Activated naive CD8-positive, alpha-beta T cell treated with anti-CD3 and anti-CD28 coated beads, Interleukin-2, amount 50 U/mL, for 16 hours (primary cell): ENCODE results near the gene CREB3L2.
"Not testable (repeated sequence)": the region's sequence is repeated elsewhere in the genome, so short reads cannot be mapped to it uniquely, and the experiment has no call there.

Experiments used
- DNase-seq: peaks from one replicate; pipeline ENCODE4 v3.0.0-alpha.2; 2020; ENCODE audit warnings: low read depth, low spot score

The CREB3L2 gene

DNA sequence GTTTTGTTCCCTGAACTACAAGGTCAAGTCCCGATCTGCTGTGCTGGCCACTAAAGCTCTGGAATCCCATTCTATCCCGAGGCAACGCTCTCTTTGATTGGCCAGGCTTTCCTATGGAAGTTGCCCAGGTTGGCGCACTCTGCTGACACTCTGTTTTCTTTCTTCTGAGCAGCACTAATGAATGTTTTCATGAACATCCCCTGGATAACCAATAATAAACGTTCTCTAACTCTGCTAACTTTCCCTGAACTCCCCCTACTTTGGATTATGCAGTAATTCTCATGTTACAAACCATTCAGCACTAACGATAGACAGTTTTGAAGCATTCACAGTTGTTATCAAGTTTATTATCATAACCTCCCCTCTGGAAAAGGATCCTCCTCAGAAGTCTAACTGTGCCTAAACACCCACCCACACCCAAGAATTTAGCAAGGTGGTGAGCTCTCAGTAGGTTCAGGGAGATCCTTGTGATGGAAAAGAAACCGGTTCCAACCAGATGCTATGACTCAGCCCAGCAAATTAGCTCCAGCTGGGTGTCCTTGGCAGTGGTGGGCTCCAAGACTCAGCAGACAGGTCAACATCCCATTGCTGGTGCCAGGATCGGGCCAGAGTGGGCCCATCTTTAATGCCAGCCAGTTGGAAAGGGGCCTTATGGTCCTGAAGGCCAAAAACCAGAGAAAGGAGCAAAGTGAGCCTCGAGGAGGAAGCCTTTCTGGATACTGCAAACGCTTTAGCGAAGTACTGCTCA, 68.4 kb downstream of the CREB3L2 start:
- no peak for DNase-seq

DNA sequence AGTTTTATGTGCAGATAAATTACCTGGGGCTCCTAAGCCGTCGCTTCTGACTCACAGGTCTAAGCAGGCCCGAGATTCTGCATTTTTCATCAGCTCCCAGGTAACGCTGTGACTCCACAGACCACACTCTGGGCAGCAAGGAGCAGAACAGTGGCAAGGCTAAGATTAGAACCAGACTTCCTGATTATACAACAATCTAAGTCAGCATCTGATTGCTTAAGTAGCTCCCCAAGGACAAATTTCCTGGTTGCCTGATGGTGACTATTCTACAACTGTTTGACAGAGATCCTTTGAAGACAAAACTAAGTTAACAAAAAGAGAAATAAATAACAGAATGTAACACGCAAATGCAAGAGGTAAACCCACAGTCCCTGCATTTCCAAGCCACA, 69.0 kb downstream of the CREB3L2 start:
- DNase-seq = no peak

DNA sequence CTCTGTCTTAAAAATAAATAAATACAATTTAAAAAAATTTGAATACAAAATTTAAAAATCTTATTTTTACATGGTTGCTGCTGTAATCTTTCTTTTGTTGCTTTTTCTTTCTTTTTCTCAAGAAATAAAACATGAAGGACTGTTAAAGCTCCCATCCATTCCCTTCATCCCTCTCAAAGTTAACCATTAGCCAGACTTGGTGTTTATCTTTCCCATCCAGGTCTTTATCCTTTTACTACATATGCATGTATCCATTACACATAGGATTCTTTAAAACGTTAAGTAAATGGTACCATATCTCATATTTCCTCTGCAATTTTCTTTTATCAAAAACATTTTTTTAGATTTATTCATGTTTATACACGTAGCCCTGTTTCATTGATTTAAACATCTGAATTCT, 70.1 kb downstream of the CREB3L2 start:
- no peak for DNase-seq

DNA sequence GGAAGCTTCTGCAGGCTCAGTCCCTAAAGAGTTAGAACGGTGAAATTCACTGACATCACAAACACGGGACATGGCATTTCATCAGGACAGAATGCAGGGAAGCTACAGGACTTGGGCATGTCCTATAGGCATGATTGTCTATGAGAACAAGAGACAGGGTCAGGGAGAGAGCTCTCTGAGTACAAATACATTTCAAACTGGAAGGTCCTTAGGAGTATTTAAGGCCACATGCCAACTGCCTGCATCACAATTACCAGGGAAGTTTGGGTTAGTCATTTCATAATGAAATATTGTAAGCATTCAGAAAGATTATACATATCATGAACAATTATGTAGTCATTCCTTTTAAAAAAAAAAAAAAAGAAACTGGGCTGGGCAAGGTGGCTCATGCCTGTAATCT, 71.3 kb downstream of the CREB3L2 start:
- no peak for DNase-seq

DNA sequence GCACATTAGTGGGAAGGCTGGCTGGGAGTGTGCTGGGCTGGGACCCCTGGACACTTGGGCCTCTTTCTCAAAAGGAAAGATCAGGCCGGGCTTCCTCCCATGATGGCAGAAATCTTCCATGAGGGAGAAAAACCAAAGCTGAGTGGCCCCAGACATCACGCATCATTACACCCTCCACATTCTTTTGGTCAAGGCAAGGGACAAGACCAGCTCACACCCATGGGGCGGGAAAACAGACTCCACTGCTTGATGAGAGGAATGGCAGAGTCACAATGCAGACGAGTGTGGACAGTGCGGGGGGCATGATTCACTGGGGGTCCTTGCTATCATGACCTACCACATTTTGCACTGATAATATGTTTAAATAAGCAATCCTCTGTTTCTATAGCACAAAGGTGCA, 73.3 kb downstream of the CREB3L2 start:
- DNase-seq = no peak

DNA sequence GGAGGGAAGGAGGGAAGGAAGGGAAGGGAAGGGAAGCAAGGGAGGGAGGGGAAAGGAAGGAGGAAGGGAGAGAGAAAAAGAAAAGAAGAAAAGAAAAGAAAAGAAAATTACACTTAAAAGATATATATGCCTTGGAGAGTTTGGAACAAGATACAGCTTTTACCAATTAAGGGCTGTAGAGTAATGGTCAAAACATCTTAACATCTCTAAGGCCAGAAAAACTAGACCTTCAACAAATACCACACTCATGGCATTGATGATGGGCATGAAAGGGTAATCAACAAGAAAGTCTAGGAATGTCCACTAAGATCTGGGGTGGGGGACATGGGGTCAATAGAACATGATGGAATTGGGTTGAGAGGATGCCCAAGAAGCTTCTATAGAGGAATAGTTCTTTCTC, 74.5 kb downstream of the CREB3L2 start:
- no peak for DNase-seq

DNA sequence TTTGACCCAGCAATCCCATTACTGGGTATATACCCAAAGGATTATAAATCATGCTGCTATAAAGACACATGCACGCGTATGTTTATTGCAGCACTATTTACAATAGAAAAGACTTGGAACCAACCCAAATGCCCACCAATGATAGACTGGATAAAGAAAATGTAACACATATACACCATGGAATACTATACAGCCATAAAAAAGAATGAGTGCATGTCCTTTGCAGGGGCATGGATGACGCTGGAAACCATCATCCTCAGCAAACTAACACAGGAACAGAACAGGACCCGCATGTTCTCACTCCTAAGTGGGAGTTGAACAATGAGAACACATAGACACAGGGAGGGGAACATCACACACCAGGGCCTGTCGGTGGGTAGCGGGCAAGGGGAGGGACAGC, 75.7 kb downstream of the CREB3L2 start:
- not testable (repeated sequence) for DNase-seq

DNA sequence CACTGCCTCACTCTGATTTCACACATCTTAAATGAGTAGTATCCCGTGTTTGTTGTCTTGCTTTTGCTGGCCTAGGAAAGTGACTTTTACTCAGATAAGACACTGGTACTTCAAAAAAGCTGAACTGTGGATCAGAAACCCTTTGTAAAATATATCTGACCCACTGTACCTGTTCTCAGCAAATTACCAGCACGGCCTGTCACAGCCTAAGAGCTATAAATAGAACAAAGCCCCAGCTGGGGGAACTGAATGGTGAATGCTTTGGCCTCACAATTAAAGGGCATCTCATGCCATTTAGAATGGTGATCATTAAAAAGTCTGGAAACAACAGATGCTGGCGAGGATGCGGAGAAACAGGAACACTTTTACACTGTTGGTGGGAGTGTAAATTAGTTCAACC, 76.1 kb downstream of the CREB3L2 start:
- DNase-seq = no peak

DNA sequence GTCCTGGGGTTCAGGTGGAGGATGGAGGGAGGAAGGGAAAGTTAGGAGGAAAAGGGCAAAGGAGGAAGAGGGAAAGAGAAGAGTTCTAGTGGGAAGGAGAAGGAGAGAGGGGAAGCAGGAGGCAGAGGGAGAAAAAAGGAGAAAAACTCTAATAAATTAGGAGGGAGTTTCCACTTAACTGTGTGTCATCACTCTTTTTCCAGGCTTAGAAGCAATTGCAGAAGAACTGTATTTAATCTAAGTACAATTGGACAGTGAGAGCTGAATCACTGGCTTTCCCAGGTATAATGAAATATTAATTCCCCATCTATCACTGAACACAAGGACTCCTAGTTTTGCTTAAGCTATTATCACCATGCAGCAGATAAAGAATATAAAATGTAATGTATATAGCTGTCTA, 76.8 kb downstream of the CREB3L2 start:
- DNase-seq = no peak

DNA sequence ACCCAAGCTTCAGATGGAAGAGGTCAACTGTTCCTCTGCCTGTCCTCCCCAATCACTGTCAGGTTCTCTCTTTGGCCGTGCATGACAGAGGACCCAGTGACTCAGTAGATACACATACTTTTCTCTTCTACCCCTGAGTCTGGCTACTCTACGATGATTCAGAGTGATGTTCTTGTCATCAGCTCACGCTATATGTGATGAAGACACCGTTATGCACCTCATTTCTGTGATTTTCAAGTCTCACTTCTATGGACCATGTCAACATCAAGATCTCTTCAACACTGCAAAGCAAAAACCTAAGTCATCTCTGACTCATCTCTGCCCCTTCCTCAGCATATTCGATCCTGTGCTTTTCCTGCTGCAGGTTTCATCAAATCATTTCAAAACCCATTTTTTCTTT, 78.5 kb downstream of the CREB3L2 start:
- no peak for DNase-seq

DNA sequence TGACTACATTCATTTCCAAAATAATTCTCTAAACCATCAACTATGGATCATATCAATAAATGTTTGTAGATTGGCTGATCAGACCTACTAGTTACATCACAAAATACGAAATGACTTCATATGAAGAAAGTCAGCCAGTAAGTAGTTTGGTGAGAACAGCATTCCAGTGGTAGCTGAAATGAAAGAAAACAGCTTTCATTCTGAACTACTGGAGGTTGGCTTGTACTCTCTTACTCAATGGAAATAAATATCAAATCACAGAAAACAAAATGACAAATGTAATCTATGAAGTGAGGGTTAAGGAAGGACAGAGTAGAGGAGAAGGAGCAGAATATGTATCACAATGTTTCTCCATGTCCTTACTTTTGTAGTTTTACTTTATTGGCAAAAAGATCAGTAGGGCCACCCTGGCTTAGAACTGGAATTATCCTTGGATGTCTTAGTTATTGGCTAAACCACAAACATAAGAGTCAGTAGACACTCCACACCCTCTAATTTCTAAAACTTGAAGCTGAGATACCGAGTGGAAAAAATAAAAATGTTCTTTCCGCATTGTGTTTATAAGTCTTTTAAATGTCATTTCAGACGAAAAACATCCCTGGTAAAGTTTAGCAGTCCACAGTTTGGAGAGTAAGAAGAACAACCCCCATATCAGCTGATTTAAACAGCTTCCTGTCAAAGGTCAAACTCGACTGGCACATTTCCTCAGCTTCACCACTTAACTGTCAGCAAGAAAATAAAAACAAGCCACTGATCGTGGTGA, 81.1 kb downstream of the CREB3L2 start:
- no peak for DNase-seq

DNA sequence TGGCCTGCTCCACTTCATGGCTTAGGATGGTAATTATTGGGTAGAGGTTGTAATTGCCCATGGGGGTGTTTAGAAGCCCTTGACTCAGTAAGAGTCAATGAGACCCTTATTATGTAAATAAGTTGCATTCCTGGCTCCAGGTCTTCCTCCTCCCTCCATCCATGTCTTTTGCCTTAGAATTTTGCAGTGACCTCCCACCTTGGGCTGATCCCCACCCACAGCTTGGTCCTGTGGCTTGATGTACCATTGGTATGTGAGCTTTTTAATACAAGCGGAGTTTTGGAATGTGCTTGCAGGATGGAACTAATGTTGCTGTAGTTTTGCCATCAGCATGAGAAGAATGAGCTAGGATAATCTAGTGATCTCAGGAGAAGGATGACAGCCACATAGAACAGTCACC, 81.9 kb downstream of the CREB3L2 start:
- DNase-seq = no peak

DNA sequence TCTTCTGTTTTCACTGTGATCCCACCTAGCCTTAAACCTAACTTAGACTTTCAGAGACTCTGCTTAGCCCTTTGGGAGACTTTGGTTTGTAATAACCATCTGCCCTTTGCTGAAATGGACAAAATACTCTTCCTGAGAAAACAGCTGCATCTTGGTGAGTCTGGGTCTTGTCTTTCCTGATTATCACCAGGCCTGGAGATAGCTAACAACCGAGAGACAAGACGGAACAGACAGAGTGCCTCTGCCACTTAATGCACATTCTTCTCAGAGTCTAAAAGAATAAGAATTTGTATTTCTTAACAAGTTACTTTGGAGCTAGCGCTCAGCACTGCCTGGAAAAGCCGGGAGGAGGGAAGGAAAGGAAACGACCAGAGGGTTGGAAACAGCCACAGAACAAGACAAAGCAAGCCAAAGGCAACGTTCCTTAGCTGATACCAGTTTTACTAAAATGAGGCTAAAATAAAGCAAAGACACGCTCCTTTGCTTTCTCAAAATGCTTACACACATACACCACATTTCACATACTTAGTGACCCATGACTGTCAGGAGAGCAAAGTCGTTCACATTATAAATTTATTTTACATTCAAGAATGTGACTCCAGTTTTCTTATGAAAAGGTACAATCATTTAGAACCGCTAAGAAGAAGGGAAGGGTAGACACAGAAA, 84.8 kb downstream of the CREB3L2 start:
- DNase-seq = no peak

DNA sequence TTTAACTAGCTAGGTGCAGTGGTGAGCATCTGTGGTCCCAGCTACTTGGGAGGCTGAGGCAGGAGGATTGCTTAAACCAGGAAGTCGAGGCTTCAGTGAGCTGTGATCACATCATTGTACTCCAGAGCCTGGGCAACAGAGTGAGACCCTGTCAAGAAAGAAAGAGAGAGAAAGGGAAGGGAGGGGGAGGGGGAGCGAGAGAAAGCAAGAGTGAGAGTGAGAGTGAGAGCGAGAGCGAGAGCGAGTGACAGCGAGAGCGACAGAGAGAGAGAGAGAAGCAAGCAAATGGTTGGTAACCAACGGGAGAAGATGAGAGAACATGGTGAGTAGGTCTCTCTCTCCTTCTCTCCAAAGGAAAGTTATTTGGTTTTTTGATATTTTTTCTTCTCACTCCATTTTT, 85.3 kb downstream of the CREB3L2 start:
- DNase-seq = no peak

DNA sequence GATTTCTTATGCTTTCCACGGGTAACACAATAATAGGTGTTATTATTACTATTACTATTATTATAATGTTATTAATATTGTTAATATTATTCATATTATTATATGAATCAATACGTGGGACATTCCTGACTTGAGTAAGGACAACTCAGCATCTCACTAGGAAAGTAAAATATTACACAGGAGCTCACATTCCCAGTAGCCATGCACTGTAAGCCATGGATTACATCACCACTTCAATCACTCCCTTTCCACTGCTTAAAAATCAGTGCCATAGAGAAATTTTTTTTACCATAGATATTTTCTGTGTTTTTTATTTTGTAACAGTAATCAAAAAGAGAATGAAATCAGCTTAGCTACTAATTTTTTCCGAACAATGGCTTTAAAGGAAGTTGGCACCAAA, 86.6 kb downstream of the CREB3L2 start:
- no peak for DNase-seq

DNA sequence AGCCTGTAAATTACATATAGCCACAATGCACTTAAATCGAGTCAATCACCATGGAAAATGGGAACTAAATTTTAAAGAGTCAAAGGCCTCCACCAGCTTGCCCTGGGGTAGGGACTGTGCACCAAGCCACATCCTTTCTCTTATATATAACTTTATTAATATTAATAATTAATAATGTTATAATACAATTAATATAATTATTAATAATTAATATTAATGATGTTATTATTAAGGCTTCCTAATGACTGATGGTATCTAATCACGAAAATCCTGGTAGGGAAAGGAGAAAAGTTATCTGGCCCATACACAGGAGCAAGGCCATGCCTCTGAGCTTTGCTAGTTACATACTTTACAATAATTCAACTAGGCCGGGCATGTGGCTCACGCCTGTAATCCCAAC, 87.9 kb downstream of the CREB3L2 start:
- no peak for DNase-seq

DNA sequence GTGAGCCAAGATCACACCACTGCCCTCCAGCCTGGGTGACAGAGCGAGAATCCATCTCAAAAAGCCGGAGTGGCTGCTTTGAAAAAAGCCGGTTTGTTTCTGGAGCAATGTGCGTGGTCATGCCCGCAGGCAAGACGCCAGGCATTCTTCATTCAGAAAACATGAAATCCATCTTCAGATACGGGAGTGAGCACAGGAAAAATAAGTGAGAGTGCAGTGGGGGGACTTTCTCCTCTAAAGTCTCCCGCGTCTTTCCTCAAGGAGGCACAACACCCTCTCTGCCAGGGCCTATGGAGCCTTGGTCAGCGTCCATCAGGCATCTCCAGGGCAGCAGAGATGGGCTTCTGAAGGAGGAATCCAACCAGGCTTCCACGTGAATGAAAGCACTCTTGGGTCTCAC, 92.8 kb downstream of the CREB3L2 start:
- no peak for DNase-seq

DNA sequence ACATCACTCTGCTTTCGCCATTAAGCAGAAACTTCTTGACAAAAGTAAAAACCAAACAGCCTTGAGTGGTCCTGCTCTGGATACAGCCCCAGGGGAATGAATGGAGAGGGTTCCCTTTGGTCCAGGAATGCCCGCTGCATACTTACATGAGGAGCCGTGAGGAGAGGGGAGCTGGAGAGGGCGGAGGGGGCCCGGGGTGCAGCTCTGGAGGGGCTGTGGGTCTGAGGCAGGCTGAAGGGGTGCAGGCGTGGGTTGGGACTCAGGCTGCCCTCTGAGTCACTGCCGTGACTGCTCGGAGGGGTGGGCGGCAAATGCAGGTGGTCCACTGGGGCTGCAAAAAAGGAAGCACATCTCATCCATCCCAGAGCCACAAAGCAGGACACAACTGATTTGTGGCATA, 93.8 kb downstream of the CREB3L2 start:
- no peak for DNase-seq

DNA sequence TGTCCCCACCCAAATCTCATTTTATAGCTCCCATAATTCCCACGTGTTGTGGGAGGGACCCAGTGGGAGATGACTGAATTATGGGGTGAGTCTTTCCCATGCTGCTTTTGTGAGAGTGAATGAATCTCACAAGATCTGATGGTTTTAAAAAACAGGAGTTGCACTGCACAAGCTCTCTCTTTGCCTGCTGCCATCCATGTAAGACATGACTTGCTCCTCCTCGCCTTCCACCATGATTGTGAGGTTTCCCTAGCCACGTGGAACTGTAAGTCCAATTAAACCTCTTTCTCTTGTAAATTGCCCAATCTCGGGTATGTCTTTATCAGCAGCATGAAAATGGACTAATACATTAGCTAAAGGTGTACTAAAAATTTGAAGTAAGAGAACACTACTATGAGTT, 95.2 kb downstream of the CREB3L2 start:
- not testable (repeated sequence) for DNase-seq

DNA sequence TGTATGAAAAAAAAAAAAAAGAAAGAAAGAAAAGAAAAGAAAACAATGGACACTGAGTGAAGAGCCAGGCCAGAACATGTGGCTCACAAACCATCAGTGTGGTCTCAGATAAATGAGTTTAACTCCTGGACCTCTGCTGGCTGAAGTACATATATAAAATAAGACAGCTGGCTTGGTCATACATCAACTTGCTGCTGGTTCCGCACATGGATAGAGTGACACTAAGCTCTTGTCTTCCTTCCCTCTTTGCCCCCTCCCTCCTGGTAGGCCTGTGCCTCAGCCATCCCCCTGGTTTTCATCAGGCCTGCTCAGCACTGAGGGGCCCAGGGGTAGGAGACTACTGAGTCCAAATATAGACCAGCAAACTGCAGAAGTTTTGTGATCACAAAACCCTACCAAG, 97.1 kb downstream of the CREB3L2 start:
- no peak for DNase-seq

DNA sequence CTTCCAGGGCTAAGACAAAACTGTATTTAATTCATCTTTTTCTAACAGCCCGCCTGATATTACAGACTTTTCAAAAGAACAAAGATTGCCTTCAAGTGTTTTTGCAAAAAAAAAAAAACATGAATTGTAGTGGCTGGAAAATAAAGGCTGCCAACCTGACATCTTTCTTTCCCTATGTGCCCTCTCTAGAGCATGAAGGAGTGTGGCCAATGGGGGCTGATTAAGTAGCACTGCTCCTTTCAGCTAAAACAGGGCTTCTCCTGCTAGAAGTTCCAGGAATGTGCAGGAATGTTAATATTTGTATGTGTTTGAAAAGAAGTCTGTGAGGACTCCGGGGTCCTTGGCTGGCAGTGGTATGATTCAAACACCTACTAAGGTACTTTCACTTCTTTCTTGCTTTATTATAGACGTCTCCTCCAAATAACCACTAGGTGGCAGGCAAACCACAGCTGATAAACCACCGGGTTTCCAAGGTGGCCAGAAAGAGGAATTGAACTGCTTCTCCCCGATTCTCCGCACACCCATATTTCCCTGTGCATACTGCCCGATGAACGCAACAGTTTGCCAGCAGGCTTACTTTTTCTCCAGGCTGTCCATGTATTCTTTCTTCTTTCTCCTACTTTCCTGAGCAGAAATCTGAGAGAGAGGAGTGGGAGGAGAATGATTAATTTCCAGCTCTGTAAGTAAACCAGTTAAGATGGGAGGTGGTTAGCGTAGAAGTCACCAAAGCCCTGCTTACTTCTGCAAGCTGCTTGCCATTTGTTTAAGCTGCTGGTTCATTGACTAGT, 98.3 kb downstream of the CREB3L2 start:
- DNase-seq = peak; percentile 19

DNA sequence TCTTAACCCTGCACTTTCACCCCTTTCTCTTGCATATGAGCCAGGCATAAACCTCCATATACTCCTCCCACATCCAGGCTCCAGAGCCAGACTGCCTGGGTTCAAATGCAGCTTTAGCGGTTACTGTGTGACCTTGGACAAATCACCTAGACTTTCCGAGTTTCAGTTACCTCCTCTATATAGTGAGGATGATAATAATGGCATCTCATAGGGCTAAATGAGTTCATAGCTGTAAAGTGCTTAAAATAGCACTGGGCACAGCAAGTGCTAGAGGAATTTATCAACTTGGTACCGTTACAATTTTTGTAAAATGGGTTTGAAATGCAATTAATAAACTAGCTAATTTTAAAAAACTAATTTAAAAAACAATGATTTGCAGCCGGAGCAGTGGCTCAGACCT, 101.7 kb downstream of the CREB3L2 start:
- DNase-seq = no peak
